ENCODE data around the gene CX3CR1. TPM values are rescaled to one million over a fixed set of nuclear protein-coding genes. Genes with fewer than 3 reads are reported as not detected.

The CX3CR1 gene
- total RNA-seq, 1 donor from 2014 or later, result 18.5 TPM

GRCh38 chr3:39275052-39275451, 4.8 kb downstream of the CX3CR1 start:
- no peak for ATAC-seq
- DNase-seq (ENCODE audit: low spot score), result no peak
- intact Hi-C loops (cut with DNase I), result no loop called here

- DNase-seq (ENCODE audit: low spot score) (no peak), ATAC-seq (no peak)
- intact Hi-C loops (cut with DNase I), result no loop called here
Observed at GRCh38 chr3:39273119-39273518, 6.7 kb downstream of the CX3CR1 start.

- no peak for DNase-seq (ENCODE audit: low spot score)
- intact Hi-C loops (cut with DNase I), result no loop called here
- ATAC-seq, result no peak
Observed at GRCh38 chr3:39272191-39272590, 7.6 kb downstream of the CX3CR1 start.

DNA sequence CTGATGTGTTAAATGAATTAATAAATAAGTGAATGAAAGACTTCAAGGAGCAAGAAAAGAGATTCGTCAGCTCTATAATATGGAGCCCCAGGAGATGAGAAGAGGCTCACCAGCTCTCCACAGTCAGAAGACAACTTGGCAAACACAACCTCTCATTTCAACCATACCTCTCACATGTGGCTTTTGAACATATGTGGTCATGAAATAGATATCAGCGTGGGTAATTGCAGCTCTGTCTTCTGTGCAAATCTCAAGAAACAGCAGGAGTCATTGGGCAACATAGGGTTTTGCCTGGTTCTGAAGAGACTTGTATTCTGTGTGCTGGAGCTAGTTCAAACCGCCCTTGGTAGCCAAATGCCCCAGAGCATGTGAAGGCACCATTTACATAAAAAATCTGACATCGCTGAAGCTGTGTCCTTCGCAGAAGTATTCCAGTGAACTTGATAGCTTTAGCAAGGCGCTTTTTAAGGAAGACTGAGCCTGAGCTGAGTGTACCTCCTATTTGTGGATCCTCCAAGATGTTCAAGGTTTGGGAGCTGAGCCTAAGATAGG, 8.4 kb downstream of the CX3CR1 start:
- intact Hi-C loops (cut with DNase I), result no loop called here
- DNase-seq (ENCODE audit: low spot score) (no peak), ATAC-seq (no peak)

DNA sequence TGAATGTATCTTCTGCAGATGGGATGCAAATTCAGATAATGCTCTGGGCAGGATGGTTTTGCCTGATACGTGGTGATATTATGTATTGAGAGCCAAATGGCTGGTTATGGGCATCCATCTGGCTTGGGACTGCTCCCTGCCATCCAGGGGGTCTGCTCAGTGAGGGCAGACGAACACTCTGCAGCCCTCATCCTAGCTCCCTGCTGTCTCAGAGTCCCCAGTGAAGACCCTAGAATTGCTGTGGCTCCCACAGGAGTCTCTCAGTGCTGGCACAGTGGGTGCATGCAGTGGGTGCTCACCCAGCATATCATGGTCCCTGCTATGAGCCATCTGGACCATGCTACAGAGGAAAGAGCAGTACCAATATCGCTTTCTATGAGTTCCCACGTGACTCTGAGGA, 10.3 kb downstream of the CX3CR1 start:
- no peak for DNase-seq (ENCODE audit: low spot score)
- intact Hi-C loops (cut with DNase I), result no loop called here
- no peak for ATAC-seq

DNA sequence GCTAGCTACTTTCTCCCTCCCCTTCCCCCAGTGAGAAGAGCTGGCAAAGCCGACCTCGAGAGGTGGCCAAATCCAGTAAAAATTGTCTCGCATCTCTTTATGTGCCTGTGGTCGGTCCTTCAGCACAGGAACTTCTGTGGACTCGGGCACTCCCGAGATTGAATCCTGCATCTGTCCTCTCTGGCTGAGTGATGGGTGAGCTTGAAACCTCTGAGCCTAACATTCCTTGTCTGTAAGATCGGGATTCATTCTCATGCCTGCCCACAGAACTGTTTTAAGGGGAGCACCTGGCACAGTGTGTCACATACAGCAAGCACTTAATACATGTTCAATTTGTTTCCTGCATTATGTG, 11.3 kb downstream of the CX3CR1 start:
- ATAC-seq, result no peak
- intact Hi-C loops (cut with DNase I), result no loop called here
- DNase-seq (ENCODE audit: low spot score), result no peak

DNA sequence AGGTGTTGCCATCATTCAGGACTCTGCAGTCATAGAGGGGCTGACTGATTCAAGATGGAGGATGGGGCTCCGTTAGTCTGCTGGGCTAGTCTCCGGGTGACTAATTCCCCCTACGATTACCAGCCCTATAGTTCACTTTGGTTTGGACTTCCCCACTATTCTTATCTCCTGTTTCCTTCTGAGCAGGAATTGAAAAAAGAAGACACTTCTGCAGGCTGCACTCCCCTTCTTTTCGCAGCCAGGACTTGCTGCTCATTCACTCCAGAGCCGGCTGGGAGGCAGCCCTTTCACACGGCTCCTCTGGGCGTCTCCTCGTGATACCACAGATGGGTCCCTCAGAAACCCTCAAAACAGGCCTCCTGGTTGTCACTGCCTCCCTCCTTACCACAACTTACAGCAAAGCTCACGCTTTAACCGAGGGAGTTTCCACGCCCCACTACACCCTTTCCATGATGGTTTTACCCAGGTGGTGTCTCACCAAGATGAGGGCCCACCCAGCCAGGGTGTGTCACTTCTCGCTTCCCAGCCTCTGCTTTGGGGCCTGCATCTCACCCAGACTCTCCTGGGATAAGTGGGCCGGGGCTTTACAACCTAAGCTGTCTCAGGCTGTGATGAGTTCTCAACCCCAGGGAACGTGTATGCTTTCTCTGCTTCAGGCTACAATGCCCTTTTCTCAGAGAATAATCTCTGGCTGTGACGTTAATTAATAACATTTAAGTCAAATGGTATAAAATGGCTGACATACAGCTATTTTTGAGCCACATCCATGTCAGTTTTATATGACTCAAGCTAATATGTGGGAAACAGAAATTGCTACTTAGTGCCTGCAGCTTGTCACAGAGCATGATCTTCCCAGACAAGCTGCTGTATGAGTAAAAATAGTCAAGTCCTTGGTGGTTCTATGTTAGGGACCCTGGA, 11.9 kb downstream of the CX3CR1 start:
- no peak for ATAC-seq
- intact Hi-C loops (cut with DNase I), result no loop called here

DNA sequence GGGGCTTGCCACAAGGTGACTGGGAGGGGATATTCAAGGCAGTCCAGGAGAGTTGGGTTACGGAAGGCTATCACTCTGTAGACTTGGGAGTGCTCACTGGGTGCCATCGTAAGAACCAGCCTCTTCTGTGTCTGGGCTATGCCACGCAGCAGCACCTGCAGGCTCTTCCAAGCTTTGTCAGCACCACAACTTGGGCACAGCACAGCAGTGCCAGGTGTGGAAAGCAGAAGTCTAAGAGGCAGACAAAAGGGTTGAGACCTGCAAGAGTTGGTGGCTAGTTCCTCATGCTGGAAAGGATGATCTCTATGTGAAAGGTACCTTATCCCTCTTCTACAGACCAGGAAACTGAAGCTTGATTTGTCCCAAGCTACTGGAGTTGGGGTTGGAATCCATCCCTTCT, 15.8 kb downstream of the CX3CR1 start:
- intact Hi-C loops (cut with DNase I), result no loop called here
- no peak for ATAC-seq
- no peak for DNase-seq (ENCODE audit: low spot score)

More for the DNA sequence above, 11.9 kb downstream of the CX3CR1 start:
- no peak for DNase-seq (ENCODE audit: low spot score)

DNA sequence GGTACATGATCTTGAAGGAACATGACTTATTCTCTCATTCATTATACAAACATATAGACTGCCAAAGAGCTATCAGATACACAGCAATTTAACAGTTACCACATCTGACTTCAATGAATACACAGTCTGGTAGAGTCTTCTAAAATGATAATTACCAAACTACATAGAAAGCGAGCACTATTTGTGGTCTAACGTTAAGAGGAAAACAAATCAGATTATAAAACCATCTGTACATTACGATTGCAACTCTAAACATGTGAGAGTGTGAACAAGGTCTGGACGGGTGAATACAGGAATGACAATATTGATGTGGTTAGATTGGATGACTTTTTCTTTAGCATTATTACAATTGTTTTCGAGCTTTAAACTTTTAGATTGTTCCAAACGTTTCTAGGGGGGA, 16.3 kb downstream of the CX3CR1 start:
- intact Hi-C loops (cut with DNase I), result no loop called here
- no peak for DNase-seq (ENCODE audit: low spot score)
- no peak for ATAC-seq

DNA sequence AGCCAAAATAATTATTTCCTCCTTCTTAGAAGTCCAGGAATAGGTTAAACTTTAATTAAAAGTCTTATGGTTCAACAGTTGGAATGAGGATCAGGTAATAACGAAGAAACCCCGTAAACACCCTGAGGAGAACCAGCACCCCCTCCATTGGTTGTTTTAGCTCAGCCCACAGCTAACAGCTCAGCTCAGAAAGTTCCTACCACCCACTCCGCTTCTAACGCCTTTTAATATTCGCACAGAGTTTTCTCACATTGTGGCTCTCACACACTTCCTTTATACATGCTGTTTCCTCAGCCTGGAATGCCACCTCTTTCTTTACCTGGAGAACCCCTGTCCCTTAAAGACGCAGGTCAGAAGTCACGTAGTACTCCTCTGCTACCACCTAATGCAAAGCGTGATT, 17.0 kb downstream of the CX3CR1 start:
- intact Hi-C loops (cut with DNase I), result no loop called here
- DNase-seq (ENCODE audit: low spot score) (no peak), ATAC-seq (no peak)

- DNase-seq (ENCODE audit: low spot score) (no peak), ATAC-seq (no peak)
- intact Hi-C loops (cut with DNase I), result no loop called here
Observed at GRCh38 chr3:39261726-39262125, 18.1 kb downstream of the CX3CR1 start.

- peak; percentile 99 for ATAC-seq
- DNase-seq (ENCODE audit: low spot score), result peak; percentile 86
- intact Hi-C loops (cut with DNase I), result no loop called here
Observed at GRCh38 chr3:39260957-39261356, 18.9 kb downstream of the CX3CR1 start.

DNA sequence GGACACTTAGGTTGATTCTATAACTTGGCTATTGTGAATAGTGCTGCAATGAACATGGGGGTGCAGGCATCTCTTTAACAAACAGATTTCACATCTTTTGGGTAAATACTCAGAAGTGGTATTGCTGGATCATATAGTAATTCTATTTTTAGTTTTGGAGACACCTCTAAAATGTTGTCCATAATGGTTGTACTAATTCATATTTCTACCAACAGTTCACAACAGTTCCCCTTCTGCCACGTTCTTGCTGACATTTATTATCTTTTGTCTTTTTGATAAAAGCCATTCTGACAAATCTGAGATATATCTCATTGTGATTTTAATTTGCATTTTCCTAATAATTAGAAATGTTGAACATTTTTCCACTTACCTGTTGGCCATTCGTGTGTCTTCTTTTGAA, 19.5 kb downstream of the CX3CR1 start:
- no peak for ATAC-seq
- intact Hi-C loops (cut with DNase I), result no loop called here
- no peak for DNase-seq (ENCODE audit: low spot score)

- DNase-seq (ENCODE audit: low spot score) (no peak), ATAC-seq (peak; percentile 75)
- intact Hi-C loops (cut with DNase I), result no loop called here
Observed at GRCh38 chr3:39255503-39256325, 24.1 kb downstream of the CX3CR1 start.

DNA sequence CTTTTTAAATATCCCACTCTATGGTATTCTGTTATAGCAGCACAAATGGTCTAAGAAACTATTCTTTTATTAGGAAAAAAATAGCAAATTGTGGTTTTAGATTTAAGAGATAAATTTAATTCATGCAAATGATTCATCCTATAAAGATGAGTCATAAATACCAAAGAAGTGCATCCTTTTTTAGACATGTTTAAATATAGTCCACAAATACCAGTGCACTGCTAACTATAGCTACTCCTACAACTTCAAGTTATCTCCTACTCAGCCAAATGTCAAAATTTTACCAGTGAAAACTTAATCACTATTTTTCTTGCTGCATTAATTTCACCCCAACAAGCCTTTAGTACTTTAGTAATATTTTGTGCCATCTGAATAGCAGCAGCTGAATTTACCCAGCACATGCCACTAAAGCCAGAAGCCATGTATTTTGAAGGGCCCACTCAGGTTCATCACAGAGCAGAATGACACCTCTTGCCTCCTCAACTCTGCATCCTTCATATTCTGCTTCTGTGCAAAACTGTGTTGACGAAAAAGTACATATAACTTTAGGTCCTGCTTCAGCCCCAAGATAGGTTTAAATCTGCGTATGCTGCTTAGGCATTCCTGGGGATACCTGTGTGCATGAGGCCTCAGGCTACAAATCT, 24.9 kb downstream of the CX3CR1 start:
- intact Hi-C loops (cut with DNase I), result no loop called here
- DNase-seq (ENCODE audit: low spot score) (no peak), ATAC-seq (no peak)

DNA sequence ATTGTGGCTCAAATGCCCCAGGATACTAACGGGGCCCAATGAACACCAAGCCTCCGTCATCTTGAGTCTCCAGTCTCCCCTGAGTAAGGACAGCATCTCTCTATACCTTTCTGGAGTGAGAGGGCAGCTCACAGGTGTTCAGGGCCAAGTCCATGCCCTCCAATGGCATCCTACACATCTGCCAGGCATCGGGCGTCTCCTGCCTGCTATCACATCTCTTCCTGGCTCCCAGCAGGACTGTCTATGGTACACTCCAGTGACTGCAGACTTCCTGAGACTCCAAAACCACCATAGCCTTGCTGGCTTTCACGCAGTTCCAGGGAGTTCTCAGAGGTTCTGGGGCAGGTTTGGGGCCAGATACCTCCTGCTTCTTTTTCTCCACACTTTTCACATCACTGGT, 28.3 kb downstream of the CX3CR1 start:
- intact Hi-C loops (cut with DNase I), result no loop called here
- ATAC-seq (no peak), DNase-seq (ENCODE audit: low spot score) (no peak)

- intact Hi-C loops (cut with DNase I), result no loop called here
- peak; percentile 90 for ATAC-seq
- no peak for DNase-seq (ENCODE audit: low spot score)
Observed at GRCh38 chr3:39250116-39250747, 29.6 kb downstream of the CX3CR1 start.

GRCh38 chr3:39249453-39250115, 30.3 kb downstream of the CX3CR1 start:
- no peak for DNase-seq (ENCODE audit: low spot score)
- intact Hi-C loops (cut with DNase I), result no loop called here
- ATAC-seq, result peak; percentile 7

- ATAC-seq (no peak), DNase-seq (ENCODE audit: low spot score) (no peak)
- intact Hi-C loops (cut with DNase I), result no loop called here
Observed at GRCh38 chr3:39241561-39241960, 38.3 kb downstream of the CX3CR1 start.
